ENCODE results near the gene KCNJ14.
A peak's percentile ranks its signal among the peaks of the same experiment; 100 is the strongest.

The KCNJ14 gene

DNA sequence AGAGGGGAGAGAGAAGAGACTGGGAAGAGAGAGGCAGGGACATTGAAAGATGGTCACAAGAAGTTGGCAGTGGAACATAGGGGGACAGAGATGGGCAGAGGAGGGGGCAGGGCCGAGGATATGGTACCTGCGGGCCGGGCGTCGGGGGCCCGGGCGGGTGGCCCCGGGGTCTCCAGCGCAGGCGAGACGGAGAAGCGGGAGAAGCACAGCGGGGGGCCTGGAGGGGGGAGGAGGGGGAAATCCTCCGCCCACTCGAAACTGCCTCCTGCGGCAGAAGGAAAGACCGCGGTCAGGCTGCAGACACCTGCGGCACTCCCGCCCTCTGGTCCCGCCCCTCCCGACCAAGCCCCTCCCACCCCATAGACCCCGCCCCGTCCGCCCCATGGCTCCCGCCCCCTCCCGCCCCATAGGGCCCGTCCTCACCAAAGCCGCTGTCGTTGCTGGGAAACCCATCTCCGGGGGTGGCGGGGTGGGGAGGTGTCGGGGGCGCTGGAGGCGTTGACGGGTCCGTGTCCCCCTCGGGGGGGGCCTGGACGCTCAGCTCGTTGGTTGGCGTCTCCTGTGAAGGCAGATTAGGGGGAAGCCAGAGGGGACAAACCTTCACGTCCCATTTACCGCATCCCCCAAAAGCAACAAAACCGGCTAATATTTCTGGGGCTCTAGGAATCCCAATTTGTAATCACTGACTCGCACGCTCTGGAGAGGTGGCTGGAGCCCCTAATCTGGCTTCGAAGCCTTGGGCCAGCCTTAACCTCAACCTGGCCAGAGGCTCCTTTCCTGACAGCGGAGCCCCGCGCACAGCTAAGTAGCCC lies 35.8 kb downstream of the KCNJ14 start:
- DNase-seq = no peak

- no peak for DNase-seq
These were observed 36.4 kb downstream of the KCNJ14 start for GRCh38 chr19:48491793-48492123.

- DNase-seq = peak; percentile 97
These were observed 37.7 kb downstream of the KCNJ14 start for GRCh38 chr19:48492925-48493717.

GRCh38 chr19:48493718-48494401 lies 38.5 kb downstream of the KCNJ14 start:
- DNase-seq = no peak

- no peak for DNase-seq
These were observed 40.0 kb downstream of the KCNJ14 start for GRCh38 chr19:48495396-48495795.

GRCh38 chr19:48496959-48497727 lies 41.8 kb downstream of the KCNJ14 start:
- DNase-seq = no peak

- no peak for DNase-seq
These were observed 42.6 kb downstream of the KCNJ14 start for GRCh38 chr19:48497728-48498594.

- DNase-seq = no peak
These were observed 43.4 kb downstream of the KCNJ14 start for GRCh38 chr19:48498595-48499311.

GRCh38 chr19:48499316-48500090 lies 44.1 kb downstream of the KCNJ14 start:
- DNase-seq = no peak

- DNase-seq = no peak
These were observed 45.6 kb downstream of the KCNJ14 start for GRCh38 chr19:48500830-48501493.

- peak; percentile 39 for DNase-seq
These were observed 46.3 kb downstream of the KCNJ14 start for GRCh38 chr19:48501494-48502349.

DNA sequence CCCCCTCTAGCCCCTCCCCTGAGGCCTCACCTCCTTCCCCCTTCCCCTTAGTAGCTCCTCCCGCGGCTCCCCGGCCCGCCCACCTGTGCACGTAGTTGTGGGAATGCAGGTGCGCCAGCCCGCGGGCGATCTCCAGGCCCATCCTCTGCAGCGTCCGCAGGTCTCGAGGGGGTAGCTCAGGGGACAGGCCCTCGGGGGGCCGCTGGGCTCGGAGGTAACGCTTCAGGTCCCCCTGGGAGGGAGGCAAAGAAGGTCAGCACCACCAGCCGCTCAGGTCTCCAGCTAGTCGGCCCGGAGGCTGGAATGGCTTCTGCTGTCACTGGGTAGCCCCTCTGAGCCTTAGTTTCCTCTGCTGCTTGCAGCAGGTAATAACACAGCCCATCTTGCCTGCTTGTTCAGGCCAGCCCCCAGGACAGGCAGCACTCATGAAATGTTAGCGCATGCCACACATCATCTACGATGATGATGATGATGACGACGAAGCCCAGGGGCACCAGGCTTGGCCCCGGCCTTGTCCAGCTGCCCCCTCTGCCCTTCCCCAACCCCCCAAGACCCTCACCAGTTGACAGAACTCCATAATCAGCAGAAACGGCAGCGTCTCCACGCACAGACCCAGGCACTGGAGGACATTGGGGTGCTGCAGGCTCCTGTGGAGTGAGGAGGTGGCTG lies 47.1 kb downstream of the KCNJ14 start:
- no peak for DNase-seq

GRCh38 chr19:48506138-48506733 lies 50.9 kb downstream of the KCNJ14 start:
- DNase-seq = peak; percentile 54

DNA sequence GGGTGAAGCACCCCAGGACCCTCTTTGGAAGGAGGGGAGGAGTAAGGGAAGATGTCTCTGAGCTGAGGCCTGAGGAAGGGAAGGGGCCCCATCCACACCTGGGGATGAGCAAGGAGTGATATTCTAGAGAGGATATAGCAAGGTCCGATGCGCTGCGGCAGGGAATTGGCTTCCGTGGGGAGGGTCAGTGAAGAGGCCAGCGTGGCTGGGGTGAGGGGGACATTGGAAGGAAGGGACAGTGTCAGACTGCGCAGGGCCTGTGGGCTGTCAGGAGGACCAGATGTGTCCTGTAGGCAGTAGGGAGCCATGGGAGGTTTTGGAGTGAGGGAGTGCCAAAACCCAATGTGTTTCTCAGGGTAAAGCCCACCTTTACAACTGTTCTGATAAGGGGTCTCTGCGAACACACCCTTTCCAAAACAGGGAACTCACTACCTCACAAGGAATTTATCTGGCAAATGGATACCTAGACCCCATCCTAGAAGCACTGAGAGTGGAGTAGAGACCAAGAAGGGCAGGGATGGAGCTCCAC lies 52.6 kb downstream of the KCNJ14 start:
- DNase-seq = no peak

DNA sequence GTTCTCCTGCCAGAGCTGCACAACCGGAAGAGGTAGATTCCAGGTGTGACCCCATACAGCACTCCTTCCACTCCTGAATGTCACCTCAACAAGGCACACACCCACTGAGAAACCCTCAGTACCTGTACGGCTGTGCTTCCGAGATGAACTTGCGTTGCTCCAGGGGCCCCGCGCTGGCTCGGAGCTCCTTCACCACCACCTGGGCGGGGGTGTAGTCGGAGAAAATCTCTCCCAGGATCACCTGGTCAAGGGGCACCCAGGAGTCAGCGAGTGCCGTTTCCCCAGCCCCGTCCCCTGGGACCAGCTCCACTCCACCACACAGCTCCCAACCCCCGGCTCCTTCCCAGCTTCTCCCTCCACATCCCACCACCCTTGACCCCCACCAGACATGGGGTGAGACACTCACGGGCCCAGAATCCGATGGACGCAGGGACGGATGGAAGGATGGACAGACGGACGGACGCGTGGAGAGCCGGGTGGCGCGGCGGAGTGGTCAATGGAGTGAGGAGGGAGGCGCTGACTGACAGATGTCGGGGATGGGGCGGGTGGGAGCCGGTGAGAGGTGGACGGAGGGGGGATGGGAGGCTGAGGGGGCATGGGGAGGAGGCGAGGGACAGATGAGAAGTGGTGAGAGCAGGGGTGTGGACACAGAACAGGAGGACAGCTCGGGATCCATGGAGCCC lies 53.5 kb downstream of the KCNJ14 start:
- DNase-seq = no peak

DNA sequence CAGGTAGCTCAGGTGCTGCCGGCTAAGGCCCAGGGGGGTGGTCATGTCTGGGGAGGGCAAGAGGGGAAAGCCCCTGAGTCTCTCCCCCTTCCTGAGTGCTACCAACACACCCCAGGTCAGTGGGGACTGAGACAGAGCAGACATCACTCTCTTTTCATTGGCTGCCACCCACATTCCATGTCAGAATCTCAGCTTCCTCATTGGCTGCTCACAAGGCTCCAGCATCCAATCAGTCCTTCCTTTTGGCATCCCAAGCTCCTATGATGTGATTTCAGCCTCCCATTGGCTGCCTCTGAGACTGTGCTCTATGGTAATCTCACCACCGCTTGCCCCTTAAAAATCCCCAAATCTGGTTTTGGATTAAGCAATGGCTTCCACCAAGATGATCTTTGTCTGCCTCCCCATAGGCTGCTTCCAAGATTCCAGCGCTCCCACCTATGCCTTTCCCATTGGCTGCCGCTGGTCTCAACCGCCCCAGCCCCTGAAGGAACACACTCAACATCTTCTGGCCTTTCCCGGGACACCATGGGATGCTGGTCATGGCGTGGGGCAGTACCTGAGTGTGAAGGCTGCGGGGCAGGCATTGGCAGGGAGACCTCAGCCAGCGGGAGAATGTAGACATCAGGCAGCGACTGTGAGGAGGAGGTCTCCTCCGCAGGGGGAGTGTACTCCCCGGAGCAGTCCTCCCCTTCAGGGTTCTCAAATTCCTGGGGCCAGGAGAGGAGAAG lies 54.3 kb downstream of the KCNJ14 start:
- no peak for DNase-seq

Data from fibroblast of skin of right quadriceps (primary cell).